Measurements from ENCODE around the gene YPEL2.
A peak's percentile ranks its signal among the peaks of the same experiment; 100 is the strongest.

YPEL2 gene

DNA sequence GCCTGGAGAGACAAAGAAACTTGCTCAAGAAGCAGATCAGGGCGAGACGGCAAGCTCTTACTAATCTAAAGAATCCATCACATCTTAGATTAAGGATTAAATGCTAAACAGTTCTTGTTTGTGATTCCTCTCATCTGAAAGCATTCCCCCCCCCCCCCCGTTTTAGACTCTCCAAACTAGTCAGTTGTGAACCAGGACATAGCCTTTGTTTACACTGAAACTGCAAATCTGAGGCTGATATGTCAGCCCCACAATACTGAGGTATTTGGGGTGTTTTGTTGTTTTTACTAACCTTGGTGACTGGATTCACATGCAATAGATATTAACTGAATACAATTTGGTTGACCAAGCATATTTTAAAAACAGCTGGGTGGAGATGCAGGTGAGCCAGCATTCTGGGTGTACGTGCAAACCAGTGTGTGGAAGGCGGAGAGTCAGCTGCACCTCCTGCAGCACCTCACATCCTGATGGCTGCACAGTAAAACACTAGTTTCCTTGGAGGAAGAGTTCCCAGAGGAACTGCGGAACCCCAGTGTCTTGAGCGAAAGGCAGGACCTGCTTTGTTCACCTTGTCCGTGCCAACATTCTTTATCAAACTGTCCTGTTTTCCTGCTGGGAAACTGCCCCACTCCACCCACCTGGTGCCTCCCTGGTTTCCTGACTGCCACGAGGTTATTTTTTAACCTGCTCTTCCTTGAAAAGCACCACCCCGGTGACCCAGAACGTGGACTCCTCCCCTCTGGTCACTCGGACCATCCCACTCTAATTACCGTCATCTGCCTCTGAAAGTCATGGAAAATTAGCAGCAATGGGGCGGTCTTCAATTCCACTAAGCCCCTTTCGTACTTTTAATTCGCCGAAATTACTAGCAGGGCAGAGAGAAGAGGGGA is 1.2 kb upstream of the YPEL2 start:
- peak; percentile 35 for DNase-seq

DNA sequence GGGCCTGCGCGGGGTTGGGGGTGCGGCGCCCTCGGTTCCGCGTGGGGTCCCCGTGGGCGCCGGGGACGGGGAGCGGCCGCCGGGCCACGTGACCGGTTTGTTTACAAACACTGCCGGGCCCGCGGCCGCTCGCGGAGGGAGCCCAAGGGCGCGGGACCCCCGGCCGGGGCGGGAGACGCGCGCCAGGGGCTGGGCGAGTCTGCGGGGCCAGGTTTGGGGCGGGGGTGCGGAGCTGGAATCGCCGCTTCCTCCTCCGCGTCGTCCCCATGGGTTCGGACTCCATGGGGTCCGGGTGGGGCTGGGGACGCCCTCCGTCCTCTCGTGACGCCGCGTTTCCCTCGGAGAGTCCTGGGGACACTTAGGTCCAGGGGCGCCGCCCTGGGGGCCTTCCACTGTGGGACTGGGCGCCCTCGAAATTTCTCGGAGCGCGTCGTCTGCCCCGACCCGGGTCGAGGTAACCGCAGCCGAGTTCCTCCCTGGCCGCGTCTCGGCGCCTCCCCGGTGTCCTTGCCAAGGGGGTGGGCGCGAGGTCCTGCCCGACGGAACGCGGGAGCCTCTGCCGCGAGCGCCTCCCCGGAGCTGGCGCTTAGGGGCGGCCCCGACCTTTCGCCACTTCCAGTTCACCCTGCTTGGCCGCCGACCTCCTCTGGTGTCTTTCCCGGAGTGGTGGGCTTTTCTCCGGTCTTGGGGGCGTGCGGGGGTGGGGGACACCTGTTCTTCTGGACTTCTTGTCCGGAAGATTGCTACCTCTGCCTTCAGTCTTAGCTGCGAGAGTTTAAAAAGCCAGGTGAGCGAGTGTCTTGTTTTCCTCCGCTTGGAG is 684 bp downstream of the YPEL2 start:
- peak; percentile 68 for DNase-seq

DNA sequence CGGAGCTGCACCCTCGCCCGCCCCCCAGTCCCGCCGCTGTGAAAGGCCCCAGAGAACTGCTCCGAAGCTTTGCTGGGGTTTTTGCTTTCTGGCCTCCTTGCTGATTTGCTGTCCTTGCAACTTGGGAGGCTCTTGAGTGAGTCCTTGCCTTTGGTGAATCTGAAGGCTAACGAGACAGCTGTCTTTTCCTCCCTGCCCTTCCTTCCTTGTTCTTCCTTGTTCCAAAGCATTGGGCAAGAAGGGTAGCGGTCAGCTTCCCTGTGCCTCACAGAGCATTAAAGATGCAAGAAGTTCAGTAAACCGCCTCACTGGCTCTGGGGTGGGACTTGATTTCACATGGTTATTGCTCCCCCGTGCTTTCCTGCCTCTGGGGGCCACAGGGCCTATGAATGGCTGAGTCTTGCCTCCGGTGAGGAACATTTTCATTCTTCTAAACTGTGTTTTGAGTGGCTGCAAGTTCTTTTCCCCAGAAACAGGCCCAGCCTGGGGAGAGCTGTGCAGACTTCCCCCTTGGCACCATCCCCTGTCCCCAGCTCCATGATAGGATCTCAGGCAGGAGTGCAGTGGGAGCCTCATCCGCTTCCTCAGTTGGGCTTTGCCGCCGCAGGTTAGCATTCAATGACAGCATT is 1.4 kb downstream of the YPEL2 start:
- peak; percentile 32 for DNase-seq

DNA sequence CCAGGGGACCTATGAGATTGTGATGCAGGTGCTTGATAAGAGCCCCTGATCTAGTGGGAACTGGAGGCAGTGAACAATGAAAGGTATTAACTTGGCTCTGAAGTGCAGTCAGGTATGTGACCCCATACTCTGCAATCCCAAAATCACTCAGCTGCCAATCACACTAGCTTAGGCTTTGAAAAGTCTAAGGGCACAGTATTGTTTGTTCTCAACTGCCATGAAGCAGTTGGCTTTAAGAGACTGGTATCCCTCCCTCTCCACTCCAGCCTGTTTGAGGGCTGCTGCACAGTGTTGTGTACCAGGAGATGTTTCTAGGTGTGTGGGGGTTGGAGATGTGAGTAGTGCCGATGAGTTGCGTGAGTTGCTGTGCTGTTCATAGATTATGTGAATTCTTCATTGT is 2.4 kb downstream of the YPEL2 start:
- DNase-seq = no peak

DNA sequence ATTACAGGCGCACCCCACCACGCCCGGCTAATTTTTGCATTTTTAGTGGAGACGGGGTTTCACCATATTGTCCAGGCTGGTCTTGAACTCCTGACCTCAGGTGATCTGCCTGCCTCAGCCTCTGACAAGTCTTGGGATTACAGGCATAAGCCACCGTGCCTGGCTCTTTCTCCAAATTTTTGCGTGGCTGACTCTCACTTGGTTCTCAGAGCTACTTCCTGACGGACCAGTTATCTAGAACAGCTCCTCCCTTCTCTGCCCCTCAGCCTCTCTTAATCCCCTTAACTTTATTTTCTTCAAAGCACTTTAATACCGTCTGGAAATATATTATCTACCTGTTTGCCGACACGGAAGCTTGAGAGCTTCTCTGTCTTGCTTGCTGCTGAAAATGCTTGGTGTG is 4.2 kb downstream of the YPEL2 start:
- no peak for DNase-seq

DNA sequence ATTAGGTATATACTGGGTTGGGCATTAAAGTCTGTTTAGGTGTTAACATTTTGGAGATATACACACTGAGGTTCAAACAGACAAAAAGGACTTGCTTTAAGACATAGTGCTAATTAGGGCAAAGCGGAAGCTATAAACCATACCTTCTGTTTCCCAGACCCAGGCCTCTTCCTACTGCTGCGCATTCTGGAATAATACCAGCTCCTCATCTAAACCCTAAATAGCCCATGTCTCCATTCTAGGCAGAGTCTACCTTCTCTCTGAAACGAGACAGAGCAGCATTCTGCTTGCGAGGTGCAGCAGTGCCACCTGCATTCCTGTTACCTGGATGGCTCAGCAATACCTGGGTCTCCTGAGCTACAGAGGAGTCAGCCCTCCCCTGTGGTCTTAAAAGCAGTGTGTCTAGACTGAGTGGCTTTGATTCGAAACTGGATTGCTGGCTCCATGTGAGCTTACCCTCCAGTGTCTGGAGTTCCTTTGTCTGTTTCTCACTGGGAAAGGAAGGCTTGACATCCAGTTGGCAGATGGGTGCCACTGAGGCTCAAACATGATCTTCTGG is 6.4 kb downstream of the YPEL2 start:
- DNase-seq = no peak

DNA sequence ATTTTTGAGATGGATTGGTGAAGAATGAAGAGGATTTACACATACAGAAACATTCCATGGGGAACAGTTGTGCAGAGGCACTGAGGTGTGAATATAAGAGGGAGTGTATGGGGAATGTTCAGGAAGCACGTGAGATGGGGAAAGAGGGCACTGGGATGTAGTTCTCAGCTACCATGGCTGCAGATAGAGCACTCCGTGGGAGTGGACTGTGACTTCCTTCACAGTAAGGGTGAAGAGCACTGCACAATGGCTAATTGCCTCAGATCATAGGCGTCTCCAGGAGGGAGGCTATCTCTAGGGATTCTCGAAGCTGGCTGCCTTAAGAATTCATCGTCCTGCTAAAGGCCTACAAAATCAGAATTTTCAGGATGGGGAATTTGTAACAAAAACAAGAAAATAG is 7.0 kb downstream of the YPEL2 start:
- no peak for DNase-seq

DNA sequence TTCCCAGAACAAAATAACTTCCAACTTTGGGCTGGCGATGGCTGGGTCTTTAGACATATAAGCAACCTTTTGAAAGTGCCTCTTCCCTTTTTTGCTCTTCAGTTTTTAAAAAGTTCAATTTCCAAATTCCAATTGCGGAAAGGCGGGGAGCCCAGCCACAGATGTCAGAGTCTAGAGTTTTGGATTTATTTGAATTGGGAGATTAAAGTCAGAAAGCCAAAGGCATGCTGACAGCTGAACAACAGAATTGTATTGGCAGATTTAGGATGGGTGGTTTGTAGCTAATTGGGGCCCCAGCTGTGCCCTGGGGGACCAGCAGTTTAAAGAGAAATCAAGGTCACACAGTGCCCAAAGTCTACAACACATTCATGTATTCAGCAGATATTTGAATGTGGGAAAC is 10.5 kb downstream of the YPEL2 start:
- no peak for DNase-seq

DNA sequence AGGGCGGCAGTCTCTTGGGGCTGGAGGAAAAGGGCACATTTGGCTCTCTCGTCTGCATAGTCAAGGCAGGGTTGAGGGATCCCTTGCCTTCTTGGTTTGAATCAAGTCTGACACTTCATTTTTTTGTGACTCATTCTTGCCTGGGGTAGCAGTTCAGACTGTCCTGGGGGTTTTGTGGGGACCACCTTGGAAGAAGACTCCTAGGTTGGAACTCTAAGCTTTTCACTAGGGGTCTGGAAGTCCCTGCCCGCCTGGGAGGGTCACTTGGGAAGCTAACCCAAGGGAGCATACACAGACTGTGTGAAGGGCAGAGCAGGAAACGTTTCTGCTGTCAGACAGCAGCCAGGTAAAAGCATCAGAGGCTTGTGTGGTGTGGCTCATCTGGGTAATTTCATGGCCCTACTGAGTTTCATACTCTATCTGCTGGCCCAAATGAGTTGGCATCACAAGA is 11.3 kb downstream of the YPEL2 start:
- no peak for DNase-seq

DNA sequence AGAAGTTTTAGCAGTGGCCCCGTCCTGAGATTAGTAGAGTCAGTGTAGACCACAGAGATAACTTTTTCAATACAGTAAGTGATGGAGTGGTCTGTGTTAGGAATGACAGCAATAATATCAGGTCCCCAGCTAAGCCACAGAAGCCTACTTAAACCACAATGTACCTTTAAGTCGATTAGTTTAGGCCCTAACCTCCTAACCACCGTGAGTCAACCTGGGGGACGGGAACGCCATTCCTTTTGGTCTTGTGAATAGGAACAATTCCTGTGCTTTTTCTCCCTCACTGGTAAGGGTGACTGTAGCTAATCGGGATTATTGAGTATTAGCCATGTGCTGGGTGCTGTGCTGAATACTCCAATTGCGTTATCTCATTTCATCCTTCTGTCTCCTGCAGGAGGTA is 14.0 kb downstream of the YPEL2 start:
- DNase-seq = no peak

DNA sequence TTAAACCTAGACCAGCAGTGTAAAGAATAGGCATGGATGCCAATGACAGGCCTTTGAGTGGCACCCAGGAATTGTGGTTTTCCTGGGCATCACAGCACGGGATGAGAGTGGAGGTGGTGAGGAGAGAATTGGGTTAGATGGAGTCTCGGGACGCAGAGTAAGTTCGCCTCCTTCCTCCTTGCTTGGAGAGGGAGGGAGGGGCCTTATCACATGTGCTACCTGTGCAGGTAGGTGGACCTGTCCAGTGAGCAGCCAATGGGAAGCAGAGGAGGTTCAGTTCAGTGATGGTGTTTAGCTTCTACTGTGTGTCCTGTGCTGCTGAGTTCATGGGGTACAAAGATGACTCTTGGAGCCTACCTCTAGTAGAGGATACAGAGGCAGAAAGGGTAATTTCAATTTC is 14.9 kb downstream of the YPEL2 start:
- no peak for DNase-seq

DNA sequence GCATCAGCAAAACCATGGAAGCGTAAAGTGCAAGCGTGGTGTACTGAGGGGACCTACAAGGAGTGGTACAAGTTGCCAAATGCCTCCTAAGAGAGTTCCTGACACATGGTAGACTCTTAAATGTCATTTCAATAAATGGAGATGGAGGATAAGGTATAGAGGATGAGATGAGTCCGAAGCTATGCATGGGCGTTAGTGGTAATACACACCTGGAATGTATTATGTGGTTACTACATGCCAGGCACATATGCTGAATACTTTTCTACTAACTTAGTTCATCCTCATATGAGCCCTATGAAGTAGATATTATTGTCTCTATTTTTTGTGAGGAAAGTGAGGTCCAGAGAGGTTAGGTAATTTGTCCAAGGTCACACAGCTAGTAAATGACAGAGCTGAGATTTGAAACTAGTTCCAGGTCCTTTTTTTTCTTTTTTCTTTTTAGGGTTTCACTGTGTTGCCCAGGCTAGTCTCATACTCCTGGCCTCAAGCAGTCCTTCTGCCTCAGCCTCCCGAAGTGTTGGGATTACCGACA is 15.5 kb downstream of the YPEL2 start:
- DNase-seq = no peak

DNA sequence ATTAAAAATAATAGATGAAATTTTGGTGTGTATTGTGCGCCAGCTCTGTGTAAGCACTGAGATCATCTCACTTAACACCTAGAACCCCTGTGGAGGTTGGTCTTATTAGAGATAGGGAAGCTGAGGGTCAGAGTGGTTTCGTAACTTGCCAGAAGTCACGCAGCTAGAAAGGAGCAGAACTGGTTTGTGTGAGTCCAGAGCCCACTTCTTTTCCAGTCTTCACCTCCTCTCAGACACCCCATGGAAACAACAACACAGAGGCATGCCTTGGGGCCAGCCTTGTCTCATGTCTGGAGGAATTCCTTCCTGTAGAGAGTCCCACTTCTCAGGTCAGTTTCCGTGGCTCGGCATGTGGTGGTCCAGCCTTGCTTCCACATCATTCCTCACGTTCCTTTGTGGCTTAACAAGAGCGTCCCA is 16.5 kb downstream of the YPEL2 start:
- DNase-seq = no peak

DNA sequence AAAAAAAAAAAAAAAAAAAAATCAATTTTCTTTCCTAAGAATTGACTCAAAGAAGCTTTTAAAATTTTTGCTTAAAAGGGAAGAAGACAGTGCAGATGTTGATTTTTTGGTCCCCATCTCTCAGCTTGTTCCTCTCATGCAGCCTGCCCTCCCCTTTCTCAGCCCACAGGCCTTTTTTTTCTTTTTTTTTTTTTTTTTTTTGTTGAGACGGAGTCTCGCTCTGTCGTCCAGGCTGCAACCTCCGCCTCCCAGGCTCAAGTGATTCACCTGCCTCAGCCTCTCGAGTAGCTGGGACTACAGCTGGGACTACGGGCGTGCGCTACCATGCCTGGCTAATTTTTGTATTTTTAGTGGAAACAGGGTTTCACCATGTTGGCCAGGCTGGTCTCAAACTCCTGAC is 17.7 kb downstream of the YPEL2 start:
- no peak for DNase-seq

DNA sequence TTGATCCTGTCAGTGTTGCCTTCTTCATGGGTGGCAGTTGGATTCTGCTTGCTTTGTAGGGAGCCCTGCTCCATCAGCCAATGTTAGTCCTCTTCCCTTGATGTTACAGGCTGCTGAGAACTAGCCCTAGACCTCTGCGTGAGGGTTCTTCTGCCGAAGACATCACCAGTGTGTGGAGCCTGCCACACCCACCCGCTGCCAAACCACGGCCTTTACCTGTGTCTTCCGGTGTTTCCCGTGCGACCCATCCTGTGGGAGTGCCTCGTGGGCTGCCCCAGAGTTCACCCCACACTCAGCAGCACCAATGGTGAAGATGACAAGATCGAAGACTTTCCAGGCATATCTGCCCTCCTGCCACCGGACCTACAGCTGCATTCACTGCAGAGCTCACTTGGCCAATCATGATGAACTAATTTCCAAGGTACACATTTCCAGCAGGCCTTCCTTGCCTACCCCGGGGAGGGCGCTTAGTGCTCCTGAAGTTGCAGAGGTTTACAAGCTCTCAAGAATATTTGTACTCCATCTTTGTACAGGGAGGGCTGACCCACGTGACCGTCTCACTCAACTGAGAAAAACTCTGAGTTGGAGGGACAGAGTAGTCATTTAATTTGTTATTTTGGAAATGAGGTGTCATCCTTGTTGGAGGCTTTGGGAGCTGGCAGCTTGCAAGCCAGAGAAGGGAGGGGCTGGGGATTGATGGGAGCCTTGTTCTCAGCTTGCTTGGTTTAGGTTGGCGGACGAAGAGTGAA is 21.8 kb downstream of the YPEL2 start:
- no peak for DNase-seq

DNA sequence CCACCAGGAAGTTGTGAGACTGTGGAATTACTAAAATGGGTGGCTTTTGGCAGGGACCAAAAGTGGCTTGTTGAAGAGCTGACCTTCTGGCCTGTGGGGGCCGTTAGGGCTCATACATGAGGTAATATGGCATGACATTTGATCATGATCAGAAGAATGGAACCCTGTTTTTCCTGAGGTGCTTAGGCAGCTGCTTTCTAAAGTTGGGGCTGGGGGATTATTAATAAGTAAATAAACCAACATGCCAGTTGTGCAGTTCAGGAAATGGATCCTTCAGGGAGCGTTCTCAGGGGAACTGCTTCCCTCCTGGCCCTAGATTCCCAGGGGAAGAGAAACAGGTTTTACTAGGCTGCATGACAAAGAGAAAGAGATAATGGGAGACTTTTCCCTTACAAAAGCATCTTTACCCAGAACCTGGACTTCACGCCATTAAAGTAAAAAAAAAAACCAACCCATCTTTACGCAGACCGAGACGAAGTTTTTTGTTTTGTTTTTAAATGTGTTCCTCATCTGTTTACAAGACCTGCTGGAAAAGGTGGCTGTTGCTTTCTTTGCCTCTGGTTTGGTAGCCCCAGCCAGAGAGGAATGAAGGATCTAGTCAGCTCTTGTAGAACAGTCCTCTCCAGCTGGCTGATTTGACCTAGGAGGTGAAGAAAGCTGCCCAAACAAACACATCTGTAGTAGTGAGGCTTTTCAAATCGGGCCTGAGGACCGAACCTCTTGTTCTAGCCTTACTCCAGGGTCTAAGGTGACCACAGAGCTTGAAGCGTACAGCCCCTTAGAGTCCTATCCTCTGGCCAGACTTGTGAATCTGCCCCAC is 22.7 kb downstream of the YPEL2 start:
- DNase-seq = no peak

DNA sequence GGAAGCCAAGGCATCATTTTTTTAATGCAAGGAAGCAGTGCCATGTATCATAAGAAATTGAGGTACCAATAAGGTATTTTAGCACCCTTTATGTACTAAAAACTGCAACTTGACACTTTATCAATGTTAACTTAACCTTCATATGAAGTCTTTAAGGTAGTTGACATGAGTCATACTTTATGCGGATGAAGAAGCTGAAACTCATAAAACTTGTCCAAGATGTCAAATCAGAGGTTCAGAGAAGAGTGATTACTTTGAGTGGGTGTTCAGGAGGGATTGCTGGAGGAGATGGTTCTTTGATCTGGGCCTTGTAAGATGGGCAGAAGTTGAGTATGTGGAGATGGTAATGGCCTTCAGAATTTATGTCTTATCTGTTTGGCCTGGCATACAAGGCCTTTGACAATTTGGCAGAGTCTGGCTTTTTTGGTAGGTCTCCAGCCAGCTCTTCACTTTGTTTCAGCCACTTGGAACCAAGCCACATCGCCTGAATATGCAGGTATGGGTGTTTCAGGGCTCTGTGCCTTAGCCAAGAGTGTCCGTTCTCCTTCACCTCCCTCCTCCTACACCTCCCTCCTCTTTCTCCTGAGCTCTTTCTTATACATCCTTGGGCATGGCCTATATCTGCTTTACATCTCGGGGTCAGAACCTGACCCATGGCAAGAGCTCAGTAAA is 23.7 kb downstream of the YPEL2 start:
- no peak for DNase-seq

DNA sequence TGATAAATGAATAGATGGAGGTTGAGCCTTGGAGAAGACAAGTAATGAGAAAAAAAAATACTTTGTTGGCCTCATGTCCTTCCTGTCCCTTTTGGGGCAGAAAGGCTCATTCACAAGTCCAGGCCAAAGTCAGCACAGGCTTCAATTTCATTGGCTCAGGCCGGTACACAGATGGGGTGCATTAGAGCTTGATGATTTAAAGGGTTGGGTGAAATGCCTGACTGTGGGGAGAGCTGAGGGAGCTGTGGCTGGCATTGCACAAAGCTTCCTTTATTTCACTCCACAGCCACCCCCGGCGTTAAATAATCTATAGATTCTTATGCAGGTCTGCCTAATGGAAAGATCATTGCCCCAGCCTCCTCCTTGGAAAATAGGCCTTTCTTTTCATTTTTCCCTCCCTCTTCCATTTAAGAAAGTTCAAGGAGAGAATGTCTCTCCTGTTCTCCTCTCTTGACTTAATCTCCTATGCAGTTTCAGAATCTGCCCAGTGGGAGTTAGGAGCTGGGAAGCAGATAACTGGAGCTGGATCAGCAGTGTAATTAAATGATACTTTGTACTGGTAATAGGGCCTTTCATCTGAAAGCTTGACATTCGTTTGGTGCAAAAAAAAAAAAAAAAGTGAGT is 24.4 kb downstream of the YPEL2 start:
- peak; percentile 73 for DNase-seq

DNA sequence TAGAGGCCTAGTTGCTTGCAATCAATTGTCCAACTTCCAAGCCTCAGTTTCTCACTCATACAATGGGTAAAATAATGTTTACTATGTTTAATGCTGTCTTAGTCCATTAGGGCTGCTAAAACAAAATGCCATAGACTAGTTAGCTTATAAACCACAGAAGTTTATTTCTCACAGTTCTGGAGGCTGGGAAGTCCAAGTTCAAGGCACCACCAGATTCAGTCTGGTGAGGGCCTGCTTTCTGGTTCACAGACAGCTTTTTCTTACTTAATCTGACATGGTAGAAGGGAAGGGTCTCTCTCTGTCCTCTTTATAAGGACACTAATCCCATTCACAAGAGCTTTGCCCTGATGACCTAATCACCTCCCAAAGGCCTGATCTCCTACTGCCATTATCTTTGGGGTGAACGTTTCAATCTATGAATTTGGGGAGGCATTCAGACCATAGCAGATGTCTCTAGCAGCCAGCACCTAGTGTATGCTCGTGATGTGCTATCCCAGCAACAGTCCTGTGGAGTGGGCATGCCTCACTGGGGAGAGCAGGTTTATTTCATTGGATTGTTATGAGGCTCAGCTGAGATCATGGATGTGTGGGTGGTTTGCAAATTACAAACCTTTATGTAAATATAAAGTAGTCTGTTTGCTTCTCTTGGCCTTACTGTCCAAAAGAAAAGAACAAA is 25.2 kb downstream of the YPEL2 start:
- DNase-seq = no peak

Measured in right hindlimb (tissue), 1 donor.